Neural cell (in vitro differentiated cells): ENCODE data around the gene SOX12. TPM values are rescaled to one million over a fixed set of nuclear protein-coding genes. Genes with fewer than 3 reads are reported as not detected.

ENCODE experiments used
- H2AFZ ChIP-seq: fragments of 200-600, 300-800 bp; sonication (generic), shearing (Covaris generic); 2 replicates; pipeline ENCODE4 v1.6.0; 2014; ENCODE audit warnings: low read depth, mild to moderate bottlenecking, antibody characterized with exemption, low read length, moderate library complexity
- H3F3A ChIP-seq: fragments of 200-600 bp; shearing (Covaris generic); 2 replicates; pipeline ENCODE4 v1.6.1; 2016; ENCODE audit warnings: mild to moderate bottlenecking, moderate library complexity, mixed read lengths, antibody characterized with exemption, low read length; ENCODE audit not compliant: insufficient read depth, poor library complexity, severe bottlenecking
- H3K27ac ChIP-seq: fragments of 200-600, 300-800 bp; sonication (generic), shearing (Covaris generic); 2 replicates; pipeline ENCODE4 v1.5.1; 2014; ENCODE audit warnings: mild to moderate bottlenecking, low read length, moderate library complexity
- H3K27me3 ChIP-seq: fragments of 300-800, 200-600 bp; sonication (generic), shearing (Covaris generic); 2 replicates; pipeline ENCODE4 v1.6.0; 2014; ENCODE audit warnings: mild to moderate bottlenecking, low read depth, low read length, moderate library complexity; ENCODE audit not compliant: insufficient read depth
- H3K36me3 ChIP-seq: fragments of 300-800, 200-600 bp; sonication (generic), shearing (Covaris generic); 2 replicates; pipeline ENCODE4 v1.5.1; 2014; ENCODE audit warnings: mild to moderate bottlenecking, antibody characterized with exemption, low read length, moderate library complexity; ENCODE audit not compliant: insufficient read depth
- H3K4me2 ChIP-seq: fragments of 300-800, 200-600 bp; sonication (generic), shearing (Covaris generic); 2 replicates; pipeline ENCODE4 v1.6.0; 2014; ENCODE audit warnings: mild to moderate bottlenecking, low read length
- H3K4me3 ChIP-seq: fragments of 300-800, 200-600 bp; sonication (generic), shearing (Covaris generic); 2 replicates; pipeline ENCODE4 v1.5.1; 2014; ENCODE audit warnings: mild to moderate bottlenecking, low read length, moderate library complexity
- H3K79me2 ChIP-seq: fragments of 200-600 bp; shearing (Covaris generic); replicated peaks from 2 replicates; pipeline ENCODE4 v1.6.0; 2014; ENCODE audit warnings: mild to moderate bottlenecking, low read length, moderate library complexity; ENCODE audit not compliant: insufficient read depth
- H3K9ac ChIP-seq: fragments of 300-800, 200-600 bp; sonication (generic), shearing (Covaris generic); 2 replicates; pipeline ENCODE4 v1.6.1; 2016; ENCODE audit warnings: mild to moderate bottlenecking, low read length, mixed read lengths
- H3K9me2 ChIP-seq: fragments of 200-600 bp; shearing (Covaris generic); 2 replicates; pipeline ENCODE4 v1.6.1; 2016; ENCODE audit warnings: mild to moderate bottlenecking, low read length, mixed read lengths; ENCODE audit not compliant: insufficient read depth
- H3K9me3 ChIP-seq: fragments of 200-600, 300-800 bp; sonication (generic), shearing (Covaris generic); 2 replicates; pipeline ENCODE4 v1.6.1; 2016; ENCODE audit warnings: mild to moderate bottlenecking, mixed run types, low read length, moderate library complexity, mixed read lengths
- H4K20me1 ChIP-seq: fragments of 200-600 bp; shearing (Covaris generic); 2 replicates; pipeline ENCODE4 v1.6.1; 2016; ENCODE audit warnings: mild to moderate bottlenecking, mixed run types; ENCODE audit not compliant: insufficient read depth
- EP300 ChIP-seq: fragments of 450-650 bp; conservative IDR thresholded peaks from 2 replicates; pipeline ENCODE4 v1.6.1; 2014; ENCODE audit warnings: antibody characterized with exemption, mild to moderate bottlenecking, moderate library complexity; ENCODE audit not compliant: poor library complexity, severe bottlenecking
- EZH2 ChIP-seq: fragments of 200-600, 300-800 bp; shearing (Covaris generic), sonication (generic); IDR thresholded peaks from 2 replicates; pipeline ENCODE4 v1.6.1; 2014; ENCODE audit warnings: antibody characterized with exemption, low read length, borderline replicate concordance, mild to moderate bottlenecking; ENCODE audit not compliant: insufficient read depth, poor library complexity, severe bottlenecking
- MXI1 ChIP-seq: fragments of 450-650 bp; conservative IDR thresholded peaks from 2 replicates; pipeline ENCODE4 v1.6.1; 2014; ENCODE audit warnings: antibody characterized with exemption, mild to moderate bottlenecking; ENCODE audit not compliant: poor library complexity, severe bottlenecking
- POLR2AphosphoS5 ChIP-seq: IDR thresholded peaks from 2 replicates; pipeline ENCODE4 v1.6.1; 2012
- RAD21 ChIP-seq: fragments of 450-650 bp; conservative IDR thresholded peaks from 2 replicates; pipeline ENCODE4 v1.6.1; 2014; ENCODE audit warnings: antibody characterized with exemption, mild to moderate bottlenecking, moderate library complexity
- SMC3 ChIP-seq: fragments of 450-650 bp; conservative IDR thresholded peaks from 2 replicates; pipeline ENCODE4 v1.6.1; 2014; ENCODE audit warnings: antibody characterized with exemption, mild to moderate bottlenecking, moderate library complexity; ENCODE audit not compliant: poor library complexity
- TAF1 ChIP-seq: IDR thresholded peaks from 2 replicates; pipeline ENCODE4 v1.6.1; 2012; ENCODE audit warnings: low read depth
- polyA plus RNA-seq: library from polyadenylated mRNA; depleted of rRNA; stranded (reverse); fragments of >200 nt; gene quantifications from 2 replicates; pipeline ENCODE4 v1.2.3, GENCODE V29; 2014
- TF ChIP-seq, protein P1 (sequence below): fragments of 450-650 bp; IDR thresholded peaks from 2 replicates; pipeline ENCODE4 v1.5.1; 2014; ENCODE audit warnings: antibody characterized with exemption, mild to moderate bottlenecking, moderate library complexity; ENCODE audit not compliant: poor library complexity, severe bottlenecking
- TF ChIP-seq, protein P2 (sequence below): IDR thresholded peaks from 2 replicates; pipeline ENCODE4 v1.6.1; 2012; ENCODE audit warnings: borderline replicate concordance

SOX12 gene
- polyA plus RNA-seq, 1 donor from 2014 or later, result 6.8 TPM

DNA sequence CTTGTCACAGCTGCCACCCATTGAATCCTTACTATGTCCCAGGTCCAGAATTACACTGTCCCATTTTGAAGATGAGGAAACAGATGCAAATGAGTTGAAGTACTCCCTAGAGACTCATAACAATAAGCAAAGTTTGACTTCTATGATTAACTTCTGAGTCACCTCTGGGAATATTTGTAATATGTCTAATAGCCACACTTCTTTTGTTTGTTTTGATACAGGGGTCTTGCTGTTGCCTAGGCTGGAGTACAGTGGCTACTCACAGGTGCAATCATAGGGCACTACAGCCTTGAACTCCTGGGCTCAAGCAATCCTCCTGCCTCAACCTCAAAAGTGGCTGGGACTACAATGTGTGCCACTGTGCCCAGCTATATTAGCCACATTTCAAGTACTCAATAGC, 11.4 kb upstream of the SOX12 start:
- Histone ChIP-seq H3K9ac (no peak overlapping the region), H3K79me2 (no peaks in the 10 kb centered on the region), H3K27ac (no peak overlapping the region), H3K27me3 (no peaks in the 10 kb centered on the region), H2AFZ (no peak overlapping the region), H3K4me2 (no peak overlapping the region), H3K36me3 (no peaks in the 10 kb centered on the region), H3K9me2 (no peaks in the 10 kb centered on the region), H4K20me1 (no peaks in the 10 kb centered on the region), H3K4me3 (no peak overlapping the region), H3K9me3 (no peaks in the 10 kb centered on the region), H3F3A (peaks cover 11% of the 10 kb centered on the region)
- TF ChIP-seq EZH2, result no peak
- no peak for TF ChIP-seq SMC3
- no peak for TF ChIP-seq TAF1
- TF ChIP-seq EP300, result no peak
- no peak for TF ChIP-seq POLR2AphosphoS5
- TF ChIP-seq, protein P1, sequence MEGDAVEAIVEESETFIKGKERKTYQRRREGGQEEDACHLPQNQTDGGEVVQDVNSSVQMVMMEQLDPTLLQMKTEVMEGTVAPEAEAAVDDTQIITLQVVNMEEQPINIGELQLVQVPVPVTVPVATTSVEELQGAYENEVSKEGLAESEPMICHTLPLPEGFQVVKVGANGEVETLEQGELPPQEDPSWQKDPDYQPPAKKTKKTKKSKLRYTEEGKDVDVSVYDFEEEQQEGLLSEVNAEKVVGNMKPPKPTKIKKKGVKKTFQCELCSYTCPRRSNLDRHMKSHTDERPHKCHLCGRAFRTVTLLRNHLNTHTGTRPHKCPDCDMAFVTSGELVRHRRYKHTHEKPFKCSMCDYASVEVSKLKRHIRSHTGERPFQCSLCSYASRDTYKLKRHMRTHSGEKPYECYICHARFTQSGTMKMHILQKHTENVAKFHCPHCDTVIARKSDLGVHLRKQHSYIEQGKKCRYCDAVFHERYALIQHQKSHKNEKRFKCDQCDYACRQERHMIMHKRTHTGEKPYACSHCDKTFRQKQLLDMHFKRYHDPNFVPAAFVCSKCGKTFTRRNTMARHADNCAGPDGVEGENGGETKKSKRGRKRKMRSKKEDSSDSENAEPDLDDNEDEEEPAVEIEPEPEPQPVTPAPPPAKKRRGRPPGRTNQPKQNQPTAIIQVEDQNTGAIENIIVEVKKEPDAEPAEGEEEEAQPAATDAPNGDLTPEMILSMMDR, result no peak
- TF ChIP-seq MXI1, result no peak
- TF ChIP-seq, protein P2, sequence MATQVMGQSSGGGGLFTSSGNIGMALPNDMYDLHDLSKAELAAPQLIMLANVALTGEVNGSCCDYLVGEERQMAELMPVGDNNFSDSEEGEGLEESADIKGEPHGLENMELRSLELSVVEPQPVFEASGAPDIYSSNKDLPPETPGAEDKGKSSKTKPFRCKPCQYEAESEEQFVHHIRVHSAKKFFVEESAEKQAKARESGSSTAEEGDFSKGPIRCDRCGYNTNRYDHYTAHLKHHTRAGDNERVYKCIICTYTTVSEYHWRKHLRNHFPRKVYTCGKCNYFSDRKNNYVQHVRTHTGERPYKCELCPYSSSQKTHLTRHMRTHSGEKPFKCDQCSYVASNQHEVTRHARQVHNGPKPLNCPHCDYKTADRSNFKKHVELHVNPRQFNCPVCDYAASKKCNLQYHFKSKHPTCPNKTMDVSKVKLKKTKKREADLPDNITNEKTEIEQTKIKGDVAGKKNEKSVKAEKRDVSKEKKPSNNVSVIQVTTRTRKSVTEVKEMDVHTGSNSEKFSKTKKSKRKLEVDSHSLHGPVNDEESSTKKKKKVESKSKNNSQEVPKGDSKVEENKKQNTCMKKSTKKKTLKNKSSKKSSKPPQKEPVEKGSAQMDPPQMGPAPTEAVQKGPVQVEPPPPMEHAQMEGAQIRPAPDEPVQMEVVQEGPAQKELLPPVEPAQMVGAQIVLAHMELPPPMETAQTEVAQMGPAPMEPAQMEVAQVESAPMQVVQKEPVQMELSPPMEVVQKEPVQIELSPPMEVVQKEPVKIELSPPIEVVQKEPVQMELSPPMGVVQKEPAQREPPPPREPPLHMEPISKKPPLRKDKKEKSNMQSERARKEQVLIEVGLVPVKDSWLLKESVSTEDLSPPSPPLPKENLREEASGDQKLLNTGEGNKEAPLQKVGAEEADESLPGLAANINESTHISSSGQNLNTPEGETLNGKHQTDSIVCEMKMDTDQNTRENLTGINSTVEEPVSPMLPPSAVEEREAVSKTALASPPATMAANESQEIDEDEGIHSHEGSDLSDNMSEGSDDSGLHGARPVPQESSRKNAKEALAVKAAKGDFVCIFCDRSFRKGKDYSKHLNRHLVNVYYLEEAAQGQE, result no peak
- TF ChIP-seq RAD21, result no peak

DNA sequence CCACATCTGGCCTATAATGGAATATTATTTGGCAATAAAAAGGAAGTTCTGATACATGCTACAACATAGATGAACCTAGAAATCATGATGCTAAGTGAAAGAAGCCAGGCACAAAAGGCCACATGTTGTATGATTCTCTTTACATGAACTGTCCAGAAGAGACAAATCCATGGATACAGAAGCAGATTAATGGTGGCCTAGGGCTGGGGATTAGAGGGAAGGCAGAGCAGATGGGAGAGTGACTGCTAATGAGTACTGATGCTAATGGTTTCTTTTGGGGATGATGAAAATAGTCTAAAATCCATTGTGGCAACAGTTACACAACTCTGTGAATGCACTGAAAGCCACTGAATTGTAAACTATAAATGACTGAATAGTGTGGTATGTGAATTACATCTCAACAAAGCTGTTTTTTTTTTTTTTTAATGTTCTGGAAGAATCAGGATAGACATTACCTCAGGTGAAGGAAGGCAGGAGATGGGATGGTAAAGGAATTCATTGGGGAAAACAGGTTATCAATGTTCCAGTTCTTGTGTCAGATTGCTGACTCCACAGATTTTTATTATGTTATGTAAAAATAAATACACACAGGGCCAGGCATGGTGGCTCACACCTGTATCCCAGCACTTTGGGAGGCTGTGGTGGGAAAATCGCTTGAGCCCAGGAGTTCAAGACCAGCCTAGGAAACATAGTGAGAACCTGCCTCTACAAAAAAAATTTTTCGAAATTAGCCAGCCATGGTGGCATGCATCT, 8.9 kb upstream of the SOX12 start:
- Histone ChIP-seq H3F3A (peaks cover 2% of the 10 kb centered on the region), H3K36me3 (no peaks in the 10 kb centered on the region), H3K9ac (no peak overlapping the region), H3K4me2 (no peak overlapping the region), H3K9me3 (no peaks in the 10 kb centered on the region), H3K79me2 (no peaks in the 10 kb centered on the region), H3K27me3 (no peaks in the 10 kb centered on the region), H3K9me2 (no peaks in the 10 kb centered on the region), H4K20me1 (no peaks in the 10 kb centered on the region), H3K27ac (no peak overlapping the region), H3K4me3 (no peak overlapping the region), H2AFZ (no peak overlapping the region)
- TF ChIP-seq TAF1 (no peak), EP300 (no peak), POLR2AphosphoS5 (no peak), RAD21 (no peak), SMC3 (no peak), MXI1 (no peak), EZH2 (no peak)
- TF ChIP-seq, protein P2, result no peak
- TF ChIP-seq, protein P1, result no peak
